Fibroblast of lung (primary cell): ENCODE data around the gene SLC24A1. TPM values are rescaled to one million over a fixed set of nuclear protein-coding genes. Genes with fewer than 3 reads are reported as not detected.

Experiments used
- DNase-seq, 2 donors: peaks; one replicate each; pipeline versions ENCODE4 v3.0.0 to v3.0.0-alpha.2; 2010; ENCODE audit warnings: low read depth in 2 of 2
- H2AFZ ChIP-seq: 2 replicates; pipeline ENCODE4 v1.5.1; 2012; ENCODE audit warnings: low read length, control low read depth, inconsistent platforms
- H3K27ac ChIP-seq: 2 replicates; pipeline ENCODE4 v1.5.1; 2011; ENCODE audit warnings: low read length, control low read depth; ENCODE audit not compliant: insufficient read depth
- H3K27me3 ChIP-seq: 2 replicates; pipeline ENCODE4 v1.5.1; 2011; ENCODE audit warnings: mild to moderate bottlenecking, low read length; ENCODE audit not compliant: control insufficient read depth, insufficient read depth
- H3K36me3 ChIP-seq: 2 replicates; pipeline ENCODE4 v1.5.1; 2011; ENCODE audit warnings: low read length; ENCODE audit not compliant: control insufficient read depth, insufficient read depth
- H3K4me1 ChIP-seq: 2 replicates; pipeline ENCODE4 v1.5.1; 2011; ENCODE audit warnings: low read length; ENCODE audit not compliant: control insufficient read depth, insufficient read depth; ENCODE audit errors: extremely low read depth
- H3K4me2 ChIP-seq: 2 replicates; pipeline ENCODE4 v1.5.1; 2011; ENCODE audit warnings: low read length, control low read depth; ENCODE audit not compliant: insufficient read depth; ENCODE audit errors: extremely low read depth
- H3K4me3 ChIP-seq, 4 experiments: fragments of 200-600 bp in 1 of 4; sonication (generic) in 1 of 4; replicated peaks in 1 of 4; 2 replicates each; pipeline ENCODE4 v1.5.1; 2011 to 2016; ENCODE audit warnings: low read length in 4 of 4, low read depth in 3 of 4, mild to moderate bottlenecking in 3 of 4, control low read depth in 2 of 4, inconsistent platforms in 1 of 4, mixed read lengths in 1 of 4; ENCODE audit not compliant: insufficient read depth in 1 of 4; ENCODE audit errors: control extremely low read depth in 1 of 4
- H3K79me2 ChIP-seq: 2 replicates; pipeline ENCODE4 v1.5.1; 2012; ENCODE audit warnings: mild to moderate bottlenecking, low read length, inconsistent platforms; ENCODE audit not compliant: control insufficient read depth, insufficient read depth
- H3K9ac ChIP-seq: 2 replicates; pipeline ENCODE4 v1.5.1; 2011; ENCODE audit warnings: mild to moderate bottlenecking, low read length, control low read depth; ENCODE audit not compliant: insufficient read depth
- H3K9me3 ChIP-seq: 2 replicates; pipeline ENCODE4 v1.5.1; 2012; ENCODE audit warnings: low read depth, low read length; ENCODE audit not compliant: control insufficient read depth, insufficient read depth
- H4K20me1 ChIP-seq: 2 replicates; pipeline ENCODE4 v1.5.1; 2011; ENCODE audit warnings: low read length; ENCODE audit not compliant: control insufficient read depth, insufficient read depth; ENCODE audit errors: extremely low read depth
- CTCF ChIP-seq, 2 donors: IDR thresholded peaks in 1 of 2; conservative IDR thresholded peaks in 1 of 2; 1 replicate in 1 of 2; 2 replicates in 1 of 2; pipeline ENCODE4 v1.5.1; 2011 to 2012; ENCODE audit warnings: low read length in 2 of 2, control low read depth in 1 of 2, inconsistent platforms in 1 of 2, low read depth in 1 of 2, mild to moderate bottlenecking in 1 of 2
- EZH2 ChIP-seq: IDR thresholded peaks from 2 replicates; pipeline ENCODE4 v1.5.1; 2012; ENCODE audit warnings: low read length, control low read depth, mild to moderate bottlenecking; ENCODE audit errors: missing control alignments
- polyA plus RNA-seq, 2 donors: library from polyadenylated mRNA; depleted of rRNA in 1 of 2; stranded (reverse) in 1 of 2; unstranded in 1 of 2; fragments of >200 nt; gene quantifications; 2 replicates each; pipeline ENCODE4 v1.2.1, GENCODE V29; 2011 to 2012; ENCODE audit warnings: missing spikeins in 1 of 2
- total RNA-seq: library from RNA; depleted of rRNA; stranded (reverse); fragments of >200 nt; gene quantifications from 2 replicates; pipeline ENCODE4 v1.2.1, GENCODE V29; 2014

Gene SLC24A1
- total and polyA plus RNA-seq, 2 donors (not counting 1 experiment from before 2014, with no cell fraction given) = 4.5 to 7.9 TPM

GRCh38 chr15:65688462-65688861 lies 66.7 kb downstream of the SLC24A1 start:
- no peak for TF ChIP-seq EZH2
- no peak for TF ChIP-seq CTCF (conservative IDR thresholded peaks at IDR 0.05 in 1 of 2, IDR thresholded peaks at IDR 0.05 in 1 of 2; ENCODE audit: low read depth in 1 of 2, low read length in 2 of 2)
- Histone ChIP-seq H3K27ac (no peak overlapping the region), H3K4me1 (no peaks in the 10 kb centered on the region)

GRCh38 chr15:65690173-65690572 lies 68.4 kb downstream of the SLC24A1 start:
- Histone ChIP-seq H3K27ac (no peak overlapping the region), H3K9ac (no peak overlapping the region), H4K20me1 (no peaks in the 10 kb centered on the region), H3K9me3 (no peaks in the 10 kb centered on the region), H3K36me3 (no peaks in the 10 kb centered on the region), H3K27me3 (no peaks in the 10 kb centered on the region), H3K4me1 (no peaks in the 10 kb centered on the region), H2AFZ (no peak overlapping the region), H3K4me2 (no peak overlapping the region), H3K79me2 (no peaks in the 10 kb centered on the region), H3K4me3 (no peak overlapping the region)
- no peak for TF ChIP-seq CTCF (conservative IDR thresholded peaks at IDR 0.05 in 1 of 2, IDR thresholded peaks at IDR 0.05 in 1 of 2; ENCODE audit: low read depth in 1 of 2, low read length in 2 of 2)
- TF ChIP-seq EZH2 = no peak
- DNase-seq = no peak

More at GRCh38 chr15:65688462-65688861, 66.7 kb downstream of the SLC24A1 start:
- H3K4me2 ChIP-seq = no peak overlapping the region
- DNase-seq = no peak
- no peak overlapping the region for H2AFZ ChIP-seq
- H3K79me2 ChIP-seq = no peaks in the 10 kb centered on the region
- H3K36me3 ChIP-seq = no peaks in the 10 kb centered on the region
- H3K4me3 ChIP-seq = no peak overlapping the region
- H3K27me3 ChIP-seq = no peaks in the 10 kb centered on the region
- no peak overlapping the region for H3K9ac ChIP-seq
- H3K9me3 ChIP-seq = no peaks in the 10 kb centered on the region
- H4K20me1 ChIP-seq = no peaks in the 10 kb centered on the region

- Histone ChIP-seq H3K9me3 (no peaks in the 10 kb centered on the region), H3K4me1 (no peaks in the 10 kb centered on the region), H2AFZ (no peak overlapping the region), H3K27ac (no peak overlapping the region), H3K9ac (no peak overlapping the region), H3K4me2 (no peak overlapping the region), H4K20me1 (no peaks in the 10 kb centered on the region), H3K27me3 (no peaks in the 10 kb centered on the region), H3K79me2 (no peaks in the 10 kb centered on the region), H3K4me3 (no peak overlapping the region), H3K36me3 (no peaks in the 10 kb centered on the region)
- TF ChIP-seq EZH2 = no peak
- no peak for TF ChIP-seq CTCF (conservative IDR thresholded peaks at IDR 0.05 in 1 of 2, IDR thresholded peaks at IDR 0.05 in 1 of 2; ENCODE audit: low read depth in 1 of 2, low read length in 2 of 2)
- DNase-seq = no peak
Measured at GRCh38 chr15:65690778-65691177, 69.0 kb downstream of the SLC24A1 start.
